IPS DF 4.7 (cell line): ENCODE measurements around the gene KRT84.
"Not testable (repeated sequence)": the region's sequence is repeated elsewhere in the genome, so short reads cannot be mapped to it uniquely, and the experiment has no call there.

Experiments used
- DNase-seq: peaks from one replicate; pipeline ENCODE4 v3.0.0-alpha.2; 2013; ENCODE audit warnings: low spot score; ENCODE audit errors: extremely low read depth

The KRT84 gene

DNA sequence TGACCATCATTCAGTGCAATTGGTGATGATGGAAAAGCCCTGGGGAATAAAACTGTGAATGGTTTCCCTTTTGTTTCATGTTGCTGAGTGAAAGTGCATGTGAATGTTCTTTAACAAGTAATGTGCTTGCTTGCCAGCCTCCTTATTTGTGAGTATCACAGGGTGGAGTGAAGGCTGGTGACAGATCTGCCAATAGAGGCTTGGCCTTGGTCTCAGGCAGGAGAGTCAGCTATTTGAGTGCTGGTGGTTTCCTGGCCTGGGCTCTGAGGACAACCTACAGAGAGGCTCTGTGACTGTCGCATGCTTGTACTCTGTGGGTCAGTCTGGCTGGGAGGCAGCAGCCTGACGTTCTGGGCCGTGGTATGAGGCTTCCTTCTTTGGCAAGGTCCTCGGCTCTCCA lies 38.9 kb downstream of the KRT84 start:
- no peak for DNase-seq

GRCh38 chr12:52345041-52345440 lies 40.4 kb downstream of the KRT84 start:
- not testable (repeated sequence) for DNase-seq

GRCh38 chr12:52344111-52344510 lies 41.3 kb downstream of the KRT84 start:
- DNase-seq = no peak

DNA sequence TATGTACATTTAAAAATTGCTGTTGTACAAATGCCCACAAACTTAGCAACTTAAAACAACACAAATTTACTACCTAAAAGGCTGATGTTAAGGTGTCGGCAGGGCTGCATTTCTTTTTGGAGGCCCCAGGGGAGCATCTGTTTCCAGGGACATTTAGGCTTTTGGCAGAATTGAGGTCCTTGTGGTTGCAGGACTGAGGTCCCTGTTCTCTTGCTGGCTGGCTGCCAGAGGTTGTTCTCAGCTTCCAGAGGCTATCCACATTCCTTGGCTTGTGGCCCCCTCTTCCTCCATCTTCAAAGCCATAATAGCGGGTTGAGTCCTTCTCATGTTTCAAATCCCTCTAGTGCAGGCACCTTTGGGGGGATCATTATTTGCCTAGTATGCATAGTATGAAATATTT lies 41.9 kb downstream of the KRT84 start:
- DNase-seq = no peak

- DNase-seq = no peak
Observed at GRCh38 chr12:52342781-52343490, 42.5 kb downstream of the KRT84 start.

DNA sequence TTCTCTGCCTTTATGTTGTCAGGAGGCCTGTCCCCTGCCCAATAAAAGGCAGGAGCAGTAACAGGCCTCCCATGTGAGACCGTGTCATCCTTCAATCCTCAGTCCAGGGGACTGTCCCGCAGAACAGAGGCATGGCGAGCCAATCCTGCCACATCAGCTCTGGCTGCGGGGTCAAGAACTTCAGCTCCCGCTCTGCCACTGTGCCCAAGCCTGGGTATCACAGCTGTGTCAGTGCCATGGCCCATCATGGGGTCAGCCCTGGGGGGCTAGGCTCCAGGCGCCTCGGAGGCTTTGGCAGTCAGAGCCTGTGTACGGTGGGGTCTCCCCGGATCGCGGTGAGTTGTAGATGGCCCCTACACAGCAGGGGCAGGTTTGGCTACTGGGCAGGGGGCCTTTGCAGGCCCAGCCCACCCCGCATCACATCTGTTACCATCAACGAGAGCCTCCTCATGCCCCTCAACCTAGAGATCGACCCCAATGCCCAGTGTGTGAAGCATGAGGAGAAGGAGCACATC lies 44.3 kb downstream of the KRT84 start:
- DNase-seq = no peak

GRCh38 chr12:52338241-52338960 lies 47.1 kb downstream of the KRT84 start:
- DNase-seq = no peak

GRCh38 chr12:52337054-52337453 lies 48.4 kb downstream of the KRT84 start:
- DNase-seq = no peak

DNA sequence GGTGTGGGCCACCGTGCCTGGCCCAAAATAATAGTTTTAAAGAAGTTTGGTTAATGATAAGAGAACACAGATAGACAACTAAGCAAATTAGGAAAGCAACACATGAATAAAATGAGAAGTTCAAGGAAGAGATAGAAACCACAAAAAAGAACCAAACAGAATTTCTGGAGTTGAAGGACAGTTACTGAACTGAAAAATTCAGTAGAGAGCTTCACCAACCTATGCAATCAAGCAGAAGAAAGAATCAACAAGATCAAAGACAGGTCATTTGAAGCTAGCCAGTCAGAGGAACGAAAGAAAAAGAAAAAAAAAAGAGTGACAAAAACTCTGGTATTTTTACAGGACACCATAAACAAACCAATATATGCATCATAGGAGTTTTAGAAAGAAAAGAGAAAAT lies 48.8 kb downstream of the KRT84 start:
- DNase-seq = no peak

DNA sequence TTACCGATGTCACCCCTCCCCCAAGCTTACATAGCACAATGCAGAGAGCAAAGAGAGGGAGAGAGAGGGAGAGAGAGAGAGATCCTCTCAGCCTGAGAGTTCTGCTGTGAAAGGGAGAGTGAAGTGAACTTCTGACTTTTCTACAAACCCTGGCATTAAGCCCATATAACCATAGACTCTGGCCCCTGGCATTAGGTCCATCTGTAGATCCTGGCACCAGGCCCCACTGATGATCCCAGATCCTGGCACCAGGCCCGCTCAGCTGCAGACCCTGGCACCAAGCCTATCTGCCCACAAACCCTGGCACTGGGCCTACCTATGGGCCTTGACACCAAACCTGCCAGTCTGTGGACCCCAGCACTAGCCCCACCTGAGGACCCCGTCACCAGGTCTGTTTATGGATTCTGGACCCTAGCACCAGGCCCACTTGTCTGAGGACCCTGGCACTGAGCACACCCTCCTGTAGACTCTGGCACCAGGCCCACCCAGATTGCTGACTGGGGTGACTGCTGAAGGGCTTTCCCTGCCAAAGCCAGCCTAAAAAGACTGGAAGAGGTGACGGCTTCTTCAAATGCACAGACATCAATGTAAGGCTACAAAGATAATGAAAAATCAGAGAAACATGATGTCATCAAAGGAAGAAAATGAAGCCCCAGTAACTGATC lies 49.7 kb downstream of the KRT84 start:
- no peak for DNase-seq

GRCh38 chr12:52334185-52334584 lies 51.3 kb downstream of the KRT84 start:
- no peak for DNase-seq

DNA sequence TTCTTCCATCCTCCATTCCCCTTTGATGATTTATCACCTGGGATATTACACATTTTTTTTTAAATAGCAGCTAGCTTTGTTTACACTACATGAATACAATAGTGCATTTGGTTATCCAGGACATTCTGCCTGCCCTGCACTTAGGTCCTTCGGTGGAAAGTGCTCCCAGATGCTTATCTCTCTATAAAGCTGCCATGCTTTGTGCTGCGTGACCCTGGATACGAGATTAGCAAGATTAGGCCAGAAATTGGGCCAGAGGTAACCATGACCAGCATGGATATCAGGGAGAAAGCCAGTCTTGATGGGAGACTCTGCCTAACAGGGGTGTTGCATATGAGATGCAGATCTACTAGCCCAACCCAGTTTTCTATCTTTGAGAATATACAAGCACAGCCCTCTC lies 52.1 kb downstream of the KRT84 start:
- no peak for DNase-seq

DNA sequence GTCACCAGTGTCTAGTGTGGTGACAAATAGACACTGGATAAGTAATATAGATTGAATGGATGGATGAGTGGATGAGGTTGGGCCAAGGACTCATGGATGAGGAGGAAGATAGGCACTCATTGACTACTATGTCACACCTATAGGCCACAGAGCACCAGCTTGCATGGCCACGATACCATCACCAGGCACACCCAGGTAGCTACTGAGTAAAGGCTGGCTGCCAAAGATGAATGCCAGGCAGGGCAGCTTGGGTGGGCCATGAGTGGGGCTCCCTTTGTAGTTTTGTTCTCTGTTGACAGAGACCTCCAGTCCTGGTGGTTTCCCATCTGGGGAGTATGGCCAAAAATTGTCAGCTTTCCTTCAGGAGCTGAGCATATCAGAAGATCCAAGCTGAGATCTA lies 53.1 kb downstream of the KRT84 start:
- DNase-seq = no peak

- DNase-seq = no peak
Observed at GRCh38 chr12:52331833-52332232, 53.6 kb downstream of the KRT84 start.

GRCh38 chr12:52331039-52331438 lies 54.4 kb downstream of the KRT84 start:
- DNase-seq = no peak

GRCh38 chr12:52327830-52328500 lies 57.5 kb downstream of the KRT84 start:
- DNase-seq = no peak
